ENCODE data around the gene DXO. TPM values are rescaled to one million over a fixed set of nuclear protein-coding genes. Genes with fewer than 3 reads are reported as not detected.

DXO gene
- total RNA-seq, 2 experiments from 2014 or later, result 13.0 to 13.1 TPM

DNA sequence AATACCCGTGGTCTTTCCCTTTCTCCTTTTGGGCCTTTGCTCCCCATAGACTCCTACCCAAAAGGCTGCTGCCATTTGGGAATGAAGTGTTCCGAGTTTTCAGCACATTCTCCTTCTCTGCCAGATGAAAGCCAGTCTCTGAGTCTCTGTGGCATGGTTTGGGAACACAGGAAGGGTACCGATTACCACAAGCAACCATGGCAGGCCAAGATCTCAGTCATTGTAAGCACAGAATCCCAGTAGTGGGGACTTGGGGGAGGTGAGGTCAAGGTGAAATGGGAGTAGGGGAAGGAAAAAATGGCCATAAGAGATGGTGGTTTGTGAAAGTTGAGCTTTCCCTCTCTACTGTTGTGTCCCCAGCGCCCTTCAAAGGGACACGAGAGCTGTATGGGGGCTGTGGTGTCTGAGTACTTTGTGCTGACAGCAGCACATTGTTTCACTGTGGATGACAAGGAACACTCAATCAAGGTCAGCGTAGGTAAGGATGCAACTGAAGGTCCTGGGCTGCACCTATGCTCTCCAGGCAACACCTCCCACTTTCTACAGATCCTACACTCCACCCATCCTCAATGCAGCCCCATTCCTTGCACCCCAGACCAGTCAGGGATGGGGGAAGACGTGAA, 21.9 kb downstream of the DXO start:
- Mint-ChIP-seq H3K27ac (no peak overlapping the region), H3K9me3 (no peaks in the 10 kb centered on the region), H3K4me1 (ENCODE audit: low read depth) (peaks cover 4% of the 10 kb centered on the region), H3K36me3 (ENCODE audit: low read depth) (peaks cover 23% of the 10 kb centered on the region), H3K27me3 (no peaks in the 10 kb centered on the region), H3K4me3 (no peak overlapping the region)
- intact Hi-C loops (cut with micrococcal nuclease), result no loop called here
- TF ChIP-seq CTCF (IDR thresholded peaks at IDR 0.05), result no peak
- DNase-seq, result no peak
- CTCF ChIA-PET, result interaction anchor here (1.4 to 3.8 kb wide), 2 partner anchors 52 to 180 kb away, joined by 3 to 13 read pairs; partner anchors contain the start of gene EHMT2
- POLR2A ChIA-PET, result interaction anchor here (2.6 to 3.7 kb wide), 2 partner anchors 9 to 22 kb away, joined by 9 to 32 read pairs; partner anchors contain the start of genes DXO, NELFE and SKIC2
- ATAC-seq, result no peak

GRCh38 chr6:31948753-31949413, 23.1 kb downstream of the DXO start:
- Mint-ChIP-seq H3K4me1 (ENCODE audit: low read depth) (peaks cover 4% of the 10 kb centered on the region), H3K27ac (no peak overlapping the region), H3K27me3 (no peaks in the 10 kb centered on the region), H3K4me3 (no peak overlapping the region), H3K9me3 (no peaks in the 10 kb centered on the region), H3K36me3 (ENCODE audit: low read depth) (peaks cover 14% of the 10 kb centered on the region)
- ATAC-seq, result no peak
- CTCF ChIA-PET, result no interaction called here
- no peak for DNase-seq
- POLR2A ChIA-PET, result interaction anchor here (0.9 to 2.6 kb wide), 2 partner anchors 10 to 21 kb away, joined by 3 to 9 read pairs; partner anchors contain the start of genes NELFE and SKIC2
- no peak for TF ChIP-seq CTCF (IDR thresholded peaks at IDR 0.05)
- intact Hi-C loops (cut with micrococcal nuclease), result no loop called here

DNA sequence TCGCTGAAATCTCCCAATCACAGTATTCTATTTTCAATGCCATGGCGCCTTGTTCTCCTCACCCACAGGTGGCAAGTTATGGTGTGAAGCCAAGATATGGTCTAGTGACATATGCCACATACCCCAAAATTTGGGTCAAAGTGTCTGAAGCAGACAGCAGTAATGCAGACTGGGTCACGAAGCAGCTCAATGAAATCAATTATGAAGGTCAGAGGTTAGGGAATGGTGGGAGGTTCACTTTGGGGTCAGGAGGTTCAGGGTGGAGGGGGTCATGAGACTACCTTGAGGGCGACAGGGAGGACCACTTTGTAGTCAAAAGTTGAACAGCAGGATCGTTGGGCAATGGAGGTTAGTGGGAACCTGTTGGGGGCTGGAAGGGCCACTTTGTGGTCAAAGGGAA, 23.6 kb downstream of the DXO start:
- H3K4me1 Mint-ChIP-seq (ENCODE audit: low read depth), result peaks cover 4% of the 10 kb centered on the region
- CTCF ChIA-PET, result no interaction called here
- H3K4me3 Mint-ChIP-seq, result no peak overlapping the region
- no peaks in the 10 kb centered on the region for H3K27me3 Mint-ChIP-seq
- H3K27ac Mint-ChIP-seq, result no peak overlapping the region
- intact Hi-C loops (cut with micrococcal nuclease), result no loop called here
- peaks cover 10% of the 10 kb centered on the region for H3K36me3 Mint-ChIP-seq (ENCODE audit: low read depth)
- TF ChIP-seq CTCF (IDR thresholded peaks at IDR 0.05), result no peak
- DNase-seq, result no peak
- POLR2A ChIA-PET, result interaction anchor here (0.6 to 0.9 kb wide), 2 partner anchors 20 to 50 kb away, joined by 3 read pairs; no protein-coding TSS in a partner anchor
- ATAC-seq, result no peak
- H3K9me3 Mint-ChIP-seq, result no peaks in the 10 kb centered on the region

- Mint-ChIP-seq H3K27me3 (no peaks in the 10 kb centered on the region), H3K4me1 (ENCODE audit: low read depth) (peaks cover 4% of the 10 kb centered on the region), H3K9me3 (no peaks in the 10 kb centered on the region), H3K4me3 (no peak overlapping the region), H3K36me3 (ENCODE audit: low read depth) (peaks cover 5% of the 10 kb centered on the region), H3K27ac (no peak overlapping the region)
- no peak for TF ChIP-seq CTCF (IDR thresholded peaks at IDR 0.05)
- intact Hi-C loops (cut with micrococcal nuclease), result no loop called here
- CTCF ChIA-PET, result no interaction called here
- no peak for ATAC-seq
- POLR2A ChIA-PET, result interaction anchor here (0.6 kb wide), 2 partner anchors 50 to 55 kb away, joined by 3 read pairs; no protein-coding TSS in a partner anchor
- DNase-seq, result no peak
Observed at GRCh38 chr6:31947864-31948263, 24.1 kb downstream of the DXO start.

DNA sequence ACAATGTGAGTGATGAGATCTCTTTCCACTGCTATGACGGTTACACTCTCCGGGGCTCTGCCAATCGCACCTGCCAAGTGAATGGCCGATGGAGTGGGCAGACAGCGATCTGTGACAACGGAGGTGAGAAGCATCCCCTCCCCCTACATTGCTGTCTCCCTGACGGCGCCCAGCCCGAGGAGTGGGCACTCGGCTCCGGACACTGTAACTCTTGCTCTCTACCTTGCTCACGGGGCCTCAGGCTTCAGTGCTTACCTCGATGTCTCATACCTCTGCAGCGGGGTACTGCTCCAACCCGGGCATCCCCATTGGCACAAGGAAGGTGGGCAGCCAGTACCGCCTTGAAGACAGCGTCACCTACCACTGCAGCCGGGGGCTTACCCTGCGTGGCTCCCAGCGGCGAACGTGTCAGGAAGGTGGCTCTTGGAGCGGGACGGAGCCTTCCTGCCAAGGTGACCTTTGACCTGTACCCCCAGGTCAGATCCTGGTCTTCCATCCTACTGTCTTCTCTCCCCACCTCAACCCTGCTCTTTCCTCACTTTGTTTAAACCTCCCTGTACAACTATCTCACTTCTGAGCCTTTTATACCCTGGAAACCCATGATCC, 24.8 kb downstream of the DXO start:
- DNase-seq, result no peak
- Mint-ChIP-seq H3K4me3 (no peak overlapping the region), H3K27me3 (peaks cover 6% of the 10 kb centered on the region), H3K36me3 (ENCODE audit: low read depth) (no peaks in the 10 kb centered on the region), H3K27ac (no peak overlapping the region), H3K4me1 (ENCODE audit: low read depth) (peaks cover 4% of the 10 kb centered on the region), H3K9me3 (no peaks in the 10 kb centered on the region)
- ATAC-seq, result no peak
- ChIA-PET CTCF (no interaction called here), POLR2A (interaction anchor here (0.6 kb wide), 1 partner anchor 54 kb away, joined by 3 read pairs; no protein-coding TSS in a partner anchor)
- intact Hi-C loops (cut with micrococcal nuclease), result no loop called here
- TF ChIP-seq CTCF (IDR thresholded peaks at IDR 0.05), result no peak

Data from activated CD8-positive, alpha-beta T cell treated with anti-CD3 and anti-CD28 coated beads for 36 hours (primary cell).